Hematopoietic multipotent progenitor cell treated with erythropoietin and hydrocortisone succinate and interleukin-3 and kit ligand, for 6 days (in vitro differentiated cells): ENCODE data around the gene LEPR.
A peak's percentile ranks its signal among the peaks of the same experiment; 100 is the strongest.
"Not testable (repeated sequence)": the region's sequence is repeated elsewhere in the genome, so short reads cannot be mapped to it uniquely, and the experiment has no call there.

Experiments used
- DNase-seq: peaks from one replicate; pipeline ENCODE4 v3.0.0-alpha.2; 2015

The LEPR gene

GRCh38 chr1:65441464-65441863 lies 21.0 kb downstream of the LEPR start:
- no peak for DNase-seq

- DNase-seq = no peak
These were observed 22.0 kb downstream of the LEPR start for GRCh38 chr1:65442442-65442841.

GRCh38 chr1:65443647-65444046 lies 23.2 kb downstream of the LEPR start:
- no peak for DNase-seq

GRCh38 chr1:65444128-65444640 lies 23.7 kb downstream of the LEPR start:
- DNase-seq = no peak

- DNase-seq = no peak
These were observed 25.4 kb downstream of the LEPR start for GRCh38 chr1:65445837-65446236.

- DNase-seq = no peak
These were observed 28.9 kb downstream of the LEPR start for GRCh38 chr1:65449214-65449823.

GRCh38 chr1:65455678-65456077 lies 35.2 kb downstream of the LEPR start:
- not testable (repeated sequence) for DNase-seq

GRCh38 chr1:65456481-65456880 lies 36.0 kb downstream of the LEPR start:
- DNase-seq = no peak

GRCh38 chr1:65457868-65458267 lies 37.4 kb downstream of the LEPR start:
- no peak for DNase-seq

- peak; percentile 1 for DNase-seq
These were observed 38.4 kb downstream of the LEPR start for GRCh38 chr1:65458730-65459396.

- peak; percentile 82 for DNase-seq
These were observed 38.9 kb downstream of the LEPR start for GRCh38 chr1:65459397-65459768.

GRCh38 chr1:65465837-65466236 lies 45.4 kb downstream of the LEPR start:
- not testable (repeated sequence) for DNase-seq

- peak; percentile 84 for DNase-seq
These were observed 47.1 kb downstream of the LEPR start for GRCh38 chr1:65467536-65467935.

GRCh38 chr1:65469126-65469888 lies 48.8 kb downstream of the LEPR start:
- peak; percentile 90 for DNase-seq

- DNase-seq = peak; percentile 72
These were observed 49.4 kb downstream of the LEPR start for GRCh38 chr1:65469889-65470340.
